Glutamatergic neuron (in vitro differentiated cells): ENCODE measurements around the gene ACTR8. TPM values are rescaled to one million over a fixed set of nuclear protein-coding genes. Genes with fewer than 3 reads are reported as not detected.

Experiments
- DNase-seq: peaks from one replicate; pipeline ENCODE4 v3.0.0; 2022
- H3K27ac Mint-ChIP-seq: one replicate; pipeline ENCODE4 v1.8.0; 2020; ENCODE audit warnings: mild to moderate bottlenecking, mixed read lengths, inconsistent platforms; ENCODE audit not compliant: unreplicated experiment
- H3K27me3 Mint-ChIP-seq: one replicate; pipeline ENCODE4 v1.8.0; 2020; ENCODE audit warnings: mild to moderate bottlenecking, moderate library complexity, mixed read lengths, inconsistent platforms; ENCODE audit not compliant: unreplicated experiment
- H3K36me3 Mint-ChIP-seq: one replicate; pipeline ENCODE4 v1.8.0; 2020; ENCODE audit warnings: mild to moderate bottlenecking, mixed read lengths, inconsistent platforms; ENCODE audit not compliant: unreplicated experiment
- H3K4me1 Mint-ChIP-seq: one replicate; pipeline ENCODE4 v1.8.0; 2020; ENCODE audit warnings: mild to moderate bottlenecking, low read depth, mixed read lengths, inconsistent platforms; ENCODE audit not compliant: unreplicated experiment
- H3K4me3 Mint-ChIP-seq: one replicate; pipeline ENCODE4 v1.8.0; 2020; ENCODE audit warnings: mild to moderate bottlenecking, mixed read lengths, inconsistent platforms; ENCODE audit not compliant: unreplicated experiment
- H3K9me3 Mint-ChIP-seq: one replicate; pipeline ENCODE4 v1.8.0; 2020; ENCODE audit warnings: mild to moderate bottlenecking, moderate library complexity, mixed read lengths, inconsistent platforms; ENCODE audit not compliant: unreplicated experiment
- CTCF ChIP-seq: fragments of 200-600 bp; sonication (generic); IDR thresholded peaks from one replicate; pipeline ENCODE4 v1.5.0; 2021; ENCODE audit not compliant: partially characterized antibody, unreplicated experiment
- total RNA-seq: library from RNA; stranded (reverse); fragmentation: NEBNext Ultra II Directional; extraction: Animal tissue kit (Norgen Biotek cat#: 25700); gene quantifications from one replicate; pipeline ENCODE4 v1.2.1, GENCODE V29; 2021; ENCODE audit not compliant: unreplicated experiment

ACTR8 gene
- total RNA-seq, 1 donor from 2014 or later = 59.4 TPM

- TF ChIP-seq CTCF = no peak
- H3K9me3 Mint-ChIP-seq = peaks cover 8% of the 10 kb centered on the region
- DNase-seq = peak; percentile 43
- peak within 1 kb of the TSS; percentile 76 for H3K4me3 Mint-ChIP-seq
- peaks cover 19% of the 10 kb centered on the region for H3K27me3 Mint-ChIP-seq
- no peak within 1 kb of the TSS for H3K27ac Mint-ChIP-seq
- H3K4me1 Mint-ChIP-seq = peaks cover 22% of the 10 kb centered on the region
- H3K36me3 Mint-ChIP-seq = no peaks in the 10 kb centered on the region
Observed at GRCh38 chr3:53846134-53846850, 35.7 kb downstream of the ACTR8 start, which contains the start of the genes CHDH and IL17RB. CHDH (minus strand) TSS chr3:53846419; CDS start chr3:53824008, 22,411 bp downstream. IL17RB (plus strand) TSS chr3:53846568; CDS start chr3:53846589, 21 bp downstream.

GRCh38 chr3:53845881-53846133 is 36.1 kb downstream of the ACTR8 start:
- Mint-ChIP-seq H3K4me1 (peaks cover 22% of the 10 kb centered on the region), H3K36me3 (no peaks in the 10 kb centered on the region), H3K27ac (no peak overlapping the region), H3K4me3 (peak overlapping the region; percentile 76), H3K27me3 (peaks cover 19% of the 10 kb centered on the region), H3K9me3 (peaks cover 8% of the 10 kb centered on the region)
- DNase-seq = no peak
- no peak for TF ChIP-seq CTCF

GRCh38 chr3:53845103-53845880 is 36.7 kb downstream of the ACTR8 start:
- H3K4me1 Mint-ChIP-seq = peaks cover 22% of the 10 kb centered on the region
- H3K27me3 Mint-ChIP-seq = peaks cover 19% of the 10 kb centered on the region
- no peak for TF ChIP-seq CTCF
- DNase-seq = peak; percentile 34
- H3K36me3 Mint-ChIP-seq = no peaks in the 10 kb centered on the region
- peak overlapping the region; percentile 76 for H3K4me3 Mint-ChIP-seq
- no peak overlapping the region for H3K27ac Mint-ChIP-seq
- H3K9me3 Mint-ChIP-seq = peaks cover 8% of the 10 kb centered on the region

GRCh38 chr3:53844262-53845102 is 37.5 kb downstream of the ACTR8 start:
- Mint-ChIP-seq H3K9me3 (peaks cover 8% of the 10 kb centered on the region), H3K36me3 (no peaks in the 10 kb centered on the region), H3K4me3 (peak overlapping the region; percentile 50), H3K4me1 (peaks cover 22% of the 10 kb centered on the region), H3K27me3 (peaks cover 19% of the 10 kb centered on the region), H3K27ac (no peak overlapping the region)
- no peak for DNase-seq
- no peak for TF ChIP-seq CTCF
